ENCODE results near the gene ADAMTS7.

- TF ChIP-seq SIN3A (IDR thresholded peaks at IDR 0.05; ENCODE audit: low read depth), result no peak
- TF ChIP-seq, protein P1, sequence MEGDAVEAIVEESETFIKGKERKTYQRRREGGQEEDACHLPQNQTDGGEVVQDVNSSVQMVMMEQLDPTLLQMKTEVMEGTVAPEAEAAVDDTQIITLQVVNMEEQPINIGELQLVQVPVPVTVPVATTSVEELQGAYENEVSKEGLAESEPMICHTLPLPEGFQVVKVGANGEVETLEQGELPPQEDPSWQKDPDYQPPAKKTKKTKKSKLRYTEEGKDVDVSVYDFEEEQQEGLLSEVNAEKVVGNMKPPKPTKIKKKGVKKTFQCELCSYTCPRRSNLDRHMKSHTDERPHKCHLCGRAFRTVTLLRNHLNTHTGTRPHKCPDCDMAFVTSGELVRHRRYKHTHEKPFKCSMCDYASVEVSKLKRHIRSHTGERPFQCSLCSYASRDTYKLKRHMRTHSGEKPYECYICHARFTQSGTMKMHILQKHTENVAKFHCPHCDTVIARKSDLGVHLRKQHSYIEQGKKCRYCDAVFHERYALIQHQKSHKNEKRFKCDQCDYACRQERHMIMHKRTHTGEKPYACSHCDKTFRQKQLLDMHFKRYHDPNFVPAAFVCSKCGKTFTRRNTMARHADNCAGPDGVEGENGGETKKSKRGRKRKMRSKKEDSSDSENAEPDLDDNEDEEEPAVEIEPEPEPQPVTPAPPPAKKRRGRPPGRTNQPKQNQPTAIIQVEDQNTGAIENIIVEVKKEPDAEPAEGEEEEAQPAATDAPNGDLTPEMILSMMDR (IDR thresholded peaks at IDR 0.05 in 2 of 3, conservative IDR thresholded peaks at IDR 0.05 in 1 of 3; ENCODE audit: borderline replicate concordance in 1 of 3, insufficient read depth in 1 of 3, low read depth in 2 of 3, low read length in 2 of 3), result no peak
- TF ChIP-seq CBX3 (IDR thresholded peaks at IDR 0.05; ENCODE audit: low read depth), result no peak
- TF ChIP-seq YY1 (IDR thresholded peaks at IDR 0.05; ENCODE audit: extremely low read depth, insufficient replicate concordance, low read depth, low read length), result no peak
- TF ChIP-seq EZH2phosphoT487 (IDR thresholded peaks at IDR 0.05; ENCODE audit: borderline replicate concordance), result no peak
- TF ChIP-seq RAD21 (IDR thresholded peaks at IDR 0.05; ENCODE audit: low read depth), result no peak
- TF ChIP-seq POLR2AphosphoS5 (IDR thresholded peaks at IDR 0.05; ENCODE audit: low read depth, low read length), result no peak
- TF ChIP-seq EGR1 (IDR thresholded peaks at IDR 0.05; ENCODE audit: low read depth), result no peak
- no peak for TF ChIP-seq POLR2A (IDR thresholded peaks at IDR 0.05; ENCODE audit: borderline replicate concordance, extremely low read depth, insufficient read depth, insufficient read length)
- TF ChIP-seq, protein P2, sequence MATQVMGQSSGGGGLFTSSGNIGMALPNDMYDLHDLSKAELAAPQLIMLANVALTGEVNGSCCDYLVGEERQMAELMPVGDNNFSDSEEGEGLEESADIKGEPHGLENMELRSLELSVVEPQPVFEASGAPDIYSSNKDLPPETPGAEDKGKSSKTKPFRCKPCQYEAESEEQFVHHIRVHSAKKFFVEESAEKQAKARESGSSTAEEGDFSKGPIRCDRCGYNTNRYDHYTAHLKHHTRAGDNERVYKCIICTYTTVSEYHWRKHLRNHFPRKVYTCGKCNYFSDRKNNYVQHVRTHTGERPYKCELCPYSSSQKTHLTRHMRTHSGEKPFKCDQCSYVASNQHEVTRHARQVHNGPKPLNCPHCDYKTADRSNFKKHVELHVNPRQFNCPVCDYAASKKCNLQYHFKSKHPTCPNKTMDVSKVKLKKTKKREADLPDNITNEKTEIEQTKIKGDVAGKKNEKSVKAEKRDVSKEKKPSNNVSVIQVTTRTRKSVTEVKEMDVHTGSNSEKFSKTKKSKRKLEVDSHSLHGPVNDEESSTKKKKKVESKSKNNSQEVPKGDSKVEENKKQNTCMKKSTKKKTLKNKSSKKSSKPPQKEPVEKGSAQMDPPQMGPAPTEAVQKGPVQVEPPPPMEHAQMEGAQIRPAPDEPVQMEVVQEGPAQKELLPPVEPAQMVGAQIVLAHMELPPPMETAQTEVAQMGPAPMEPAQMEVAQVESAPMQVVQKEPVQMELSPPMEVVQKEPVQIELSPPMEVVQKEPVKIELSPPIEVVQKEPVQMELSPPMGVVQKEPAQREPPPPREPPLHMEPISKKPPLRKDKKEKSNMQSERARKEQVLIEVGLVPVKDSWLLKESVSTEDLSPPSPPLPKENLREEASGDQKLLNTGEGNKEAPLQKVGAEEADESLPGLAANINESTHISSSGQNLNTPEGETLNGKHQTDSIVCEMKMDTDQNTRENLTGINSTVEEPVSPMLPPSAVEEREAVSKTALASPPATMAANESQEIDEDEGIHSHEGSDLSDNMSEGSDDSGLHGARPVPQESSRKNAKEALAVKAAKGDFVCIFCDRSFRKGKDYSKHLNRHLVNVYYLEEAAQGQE (IDR thresholded peaks at IDR 0.05; ENCODE audit: low read depth), result no peak
- TF ChIP-seq EZH2 (IDR thresholded peaks at IDR 0.05), result no peak
- TF ChIP-seq, protein P3, sequence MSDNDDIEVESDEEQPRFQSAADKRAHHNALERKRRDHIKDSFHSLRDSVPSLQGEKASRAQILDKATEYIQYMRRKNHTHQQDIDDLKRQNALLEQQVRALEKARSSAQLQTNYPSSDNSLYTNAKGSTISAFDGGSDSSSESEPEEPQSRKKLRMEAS (IDR thresholded peaks at IDR 0.05), result no peak
- no peak for TF ChIP-seq ZFX (IDR thresholded peaks at IDR 0.05)
- no peak for TF ChIP-seq JUND (IDR thresholded peaks at IDR 0.05)
Measured at GRCh38 chr15:78717956-78718656, 93.2 kb downstream of the ADAMTS7 start.

Measured in HCT116 (cell line).